H9 (cell line): Measurements from ENCODE around the gene ADAMTS2. TPM values are rescaled to one million over a fixed set of nuclear protein-coding genes. Genes with fewer than 3 reads are reported as not detected.

Source experiments
- DNase-seq: peaks from one replicate; pipeline ENCODE4 v3.0.0-alpha.2; 2017
- H2AFZ ChIP-seq: one replicate; pipeline ENCODE4 v1.6.1; 2013; ENCODE audit warnings: mild to moderate bottlenecking, low read length, control low read depth, moderate library complexity
- H2AK5ac ChIP-seq: 2 replicates; pipeline ENCODE4 v1.6.1; 2013; ENCODE audit warnings: low read length, control low read depth, mixed read lengths; ENCODE audit not compliant: insufficient read length
- H2BK120ac ChIP-seq: one replicate; pipeline ENCODE4 v1.6.1; 2013; ENCODE audit warnings: low read depth, mild to moderate bottlenecking, low read length, control low read depth, inconsistent platforms; ENCODE audit not compliant: poor library complexity, severe bottlenecking
- H2BK12ac ChIP-seq: 2 replicates; pipeline ENCODE4 v1.6.1; 2013; ENCODE audit warnings: low read length, control low read depth, mixed read lengths, low read depth; ENCODE audit not compliant: insufficient read length
- H2BK15ac ChIP-seq: 2 replicates; pipeline ENCODE4 v1.6.1; 2013; ENCODE audit warnings: low read depth, low read length, control low read depth
- H2BK20ac ChIP-seq: one replicate; pipeline ENCODE4 v1.6.1; 2013; ENCODE audit warnings: low read depth, mild to moderate bottlenecking, low read length, control low read depth, inconsistent platforms; ENCODE audit not compliant: poor library complexity, severe bottlenecking
- H2BK5ac ChIP-seq: 2 replicates; pipeline ENCODE4 v1.6.1; 2013; ENCODE audit warnings: low read length, control low read depth, mixed read lengths; ENCODE audit not compliant: insufficient read length
- H3K14ac ChIP-seq: 2 replicates; pipeline ENCODE4 v1.6.1; 2013; ENCODE audit warnings: low read length, control low read depth; ENCODE audit not compliant: insufficient read depth
- H3K18ac ChIP-seq: 2 replicates; pipeline ENCODE4 v1.6.1; 2013; ENCODE audit warnings: low read depth, mild to moderate bottlenecking, mixed read lengths, low read length, control low read depth; ENCODE audit not compliant: insufficient read length
- H3K23ac ChIP-seq: 2 replicates; pipeline ENCODE4 v1.6.1; 2013; ENCODE audit warnings: low read length, control low read depth, mixed read lengths, low read depth; ENCODE audit not compliant: insufficient read length
- H3K23me2 ChIP-seq: 2 replicates; pipeline ENCODE4 v1.6.1; 2013; ENCODE audit warnings: low read depth, mild to moderate bottlenecking, mixed read lengths, low read length, control low read depth; ENCODE audit not compliant: insufficient read length, poor library complexity, severe bottlenecking
- H3K27ac ChIP-seq: 2 replicates; pipeline ENCODE4 v1.5.1; 2013; ENCODE audit warnings: low read length, control low read depth, mixed read lengths, low read depth; ENCODE audit not compliant: insufficient read length
- H3K27me3 ChIP-seq: 2 replicates; pipeline ENCODE4 v1.6.1; 2013; ENCODE audit warnings: low read length, control low read depth, inconsistent platforms; ENCODE audit not compliant: insufficient read depth
- H3K4ac ChIP-seq: 2 replicates; pipeline ENCODE4 v1.6.1; 2013; ENCODE audit warnings: low read depth, mild to moderate bottlenecking, control low read depth, inconsistent platforms, low read length, moderate library complexity
- H3K4me1 ChIP-seq: 2 replicates; pipeline ENCODE4 v1.6.1; 2013; ENCODE audit warnings: low read length, control low read depth, inconsistent platforms; ENCODE audit not compliant: insufficient read depth
- H3K4me2 ChIP-seq: 2 replicates; pipeline ENCODE4 v1.6.1; 2013; ENCODE audit warnings: low read length, control low read depth, mixed read lengths; ENCODE audit not compliant: insufficient read length, insufficient read depth
- H3K56ac ChIP-seq: 2 replicates; pipeline ENCODE4 v1.6.1; 2013; ENCODE audit warnings: low read depth, mild to moderate bottlenecking, mixed read lengths, low read length, control low read depth; ENCODE audit not compliant: insufficient read length
- H3K79me1 ChIP-seq: 2 replicates; pipeline ENCODE4 v1.6.1; 2013; ENCODE audit warnings: low read depth, mild to moderate bottlenecking, moderate library complexity, low read length, control low read depth, inconsistent platforms; ENCODE audit not compliant: insufficient read depth, poor library complexity, severe bottlenecking
- H3K79me2 ChIP-seq: 2 replicates; pipeline ENCODE4 v1.6.1; 2013; ENCODE audit warnings: low read length, control low read depth, inconsistent platforms; ENCODE audit not compliant: insufficient read depth
- H3K9ac ChIP-seq: 2 replicates; pipeline ENCODE4 v1.6.1; 2013; ENCODE audit warnings: low read length, control low read depth, mixed read lengths; ENCODE audit not compliant: insufficient read length; ENCODE audit errors: extremely low read depth
- H3K9me3 ChIP-seq: one replicate; pipeline ENCODE4 v1.6.1; 2013; ENCODE audit warnings: low read depth, low read length, inconsistent platforms; ENCODE audit not compliant: control insufficient read depth
- H3T11ph ChIP-seq: one replicate; pipeline ENCODE4 v1.6.1; 2013; ENCODE audit warnings: mild to moderate bottlenecking, low read length, control low read depth, inconsistent platforms
- H4K20me1 ChIP-seq: one replicate; pipeline ENCODE4 v1.6.1; 2013; ENCODE audit not compliant: control insufficient read depth, insufficient read length, insufficient read depth
- H4K5ac ChIP-seq: 2 replicates; pipeline ENCODE4 v1.6.1; 2013; ENCODE audit warnings: low read depth, mild to moderate bottlenecking, mixed read lengths, low read length, control low read depth; ENCODE audit not compliant: insufficient read length
- H4K8ac ChIP-seq: replicated peaks from 2 replicates; pipeline ENCODE4 v1.6.1; 2013; ENCODE audit warnings: low read length, control low read depth, mixed read lengths, low read depth; ENCODE audit not compliant: insufficient read length
- H4K91ac ChIP-seq: 2 replicates; pipeline ENCODE4 v1.6.1; 2013; ENCODE audit warnings: low read depth, mild to moderate bottlenecking, moderate library complexity, mixed read lengths, low read length, control low read depth; ENCODE audit not compliant: insufficient read length
- H3K27ac Mint-ChIP-seq, 3 experiments: 2 replicates in 2 of 3; 3 replicates in 1 of 3; pipeline ENCODE4 v1.8.0; 2020 to 2021; ENCODE audit warnings: mixed read lengths in 3 of 3, mild to moderate bottlenecking in 1 of 3, moderate library complexity in 1 of 3
- H3K27me3 Mint-ChIP-seq: 2 replicates; pipeline ENCODE4 v1.8.0; 2021; ENCODE audit warnings: low read depth, mild to moderate bottlenecking, moderate library complexity, mixed read lengths
- H3K36me3 Mint-ChIP-seq, 3 experiments: 2 replicates in 2 of 3; 3 replicates in 1 of 3; pipeline ENCODE4 v1.8.0; 2020 to 2021; ENCODE audit warnings: low read depth in 3 of 3, mixed read lengths in 3 of 3; ENCODE audit not compliant: insufficient read depth in 1 of 3
- H3K4me1 Mint-ChIP-seq, 2 experiments: 2 replicates each; pipeline ENCODE4 v1.8.0; 2020; ENCODE audit warnings: mixed read lengths in 2 of 2
- H3K4me3 Mint-ChIP-seq, 2 experiments: 2 replicates in 1 of 2; 3 replicates in 1 of 2; pipeline ENCODE4 v1.8.0; 2020 to 2021; ENCODE audit warnings: mild to moderate bottlenecking in 2 of 2, mixed read lengths in 2 of 2, moderate library complexity in 1 of 2
- H3K9me3 Mint-ChIP-seq, 2 experiments: 2 replicates in 1 of 2; 3 replicates in 1 of 2; pipeline ENCODE4 v1.8.0; 2020; ENCODE audit warnings: mild to moderate bottlenecking in 2 of 2, mixed read lengths in 2 of 2, moderate library complexity in 1 of 2
- WGBS: extraction: QIAGEN DNeasy Blood & Tissue Kit; methylation state at CpG from one replicate; pipeline ENCODE4 v1.1.7; 2013; ENCODE audit warnings: missing lambda C conversion rate, low lambda C conversion rate, mixed read lengths; ENCODE audit not compliant: insufficient read length; ENCODE audit errors: extremely low coverage; 5-methylcytosine and 5-hydroxymethylcytosine counted together
- total RNA-seq: library from RNA; stranded (reverse); gene quantifications from 2 replicates; pipeline ENCODE4 v1.2.1, GENCODE V29; 2021
- TF ChIP-seq, protein P1 (sequence below): fragments of 200-600 bp; sonication (generic); conservative IDR thresholded peaks from 3 replicates; pipeline ENCODE4 v1.8.0; 2021; ENCODE audit warnings: antibody characterized with exemption, mild to moderate bottlenecking

Gene ADAMTS2
- total RNA-seq, 1 experiment from 2014 or later: 5.4 TPM

DNA sequence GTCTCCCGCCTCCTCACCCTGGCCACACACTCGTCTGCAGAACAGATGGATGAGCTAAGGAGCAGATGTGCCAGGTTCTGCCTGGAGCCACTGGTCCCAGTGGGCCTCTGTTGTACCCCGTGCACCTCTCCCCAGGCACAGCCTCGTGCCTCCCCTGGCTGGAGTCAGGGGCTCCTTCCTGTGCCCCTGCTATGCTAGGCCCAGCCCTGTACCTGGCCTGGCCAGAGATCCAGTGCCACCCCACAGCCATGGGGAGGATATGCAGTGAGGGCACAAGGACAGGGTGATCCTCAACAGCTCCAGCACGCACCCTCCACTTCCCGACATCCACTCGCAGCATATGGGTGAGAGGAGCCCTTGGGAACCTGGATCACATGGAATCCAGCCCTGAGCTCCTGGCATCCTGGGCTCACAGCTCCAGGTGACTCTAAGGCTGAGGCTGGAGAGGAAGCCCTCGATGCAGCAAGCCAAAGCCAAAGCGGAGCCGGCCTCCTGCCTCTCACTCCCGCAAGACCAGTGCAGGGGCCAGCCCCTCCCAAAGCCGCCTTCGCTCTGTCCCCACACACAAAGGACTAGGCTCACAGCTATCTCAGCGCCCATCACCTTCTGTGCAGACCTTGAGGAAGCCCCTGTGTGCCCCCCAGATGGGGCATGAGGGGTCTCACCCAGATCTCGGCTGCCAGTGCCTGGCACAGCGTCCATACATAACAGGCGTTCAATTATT lies 23.7 kb upstream of the ADAMTS2 start:
- Histone ChIP-seq H2AFZ (no peak overlapping the region), H3K56ac (no peak overlapping the region), H3K4me2 (no peak overlapping the region), H3K14ac (no peak overlapping the region; the same call in 1 of the 2 replicates), H3K23ac (no peak overlapping the region), H4K20me1 (no peaks in the 10 kb centered on the region), H3T11ph (no peak overlapping the region), H2BK20ac (no peak overlapping the region), H2BK5ac (no peak overlapping the region), H4K91ac (no peak overlapping the region), H4K8ac (no peak overlapping the region), H3K4me1 (no peaks in the 10 kb centered on the region), H3K9ac (no peak overlapping the region), H2BK15ac (0 out of 2 replicates have a peak overlapping the region, but pooled peaks have one; percentile 49), H3K79me1 (no peaks in the 10 kb centered on the region), H3K79me2 (no peaks in the 10 kb centered on the region), H2AK5ac (no peak overlapping the region), H3K23me2 (no peaks in the 10 kb centered on the region), H2BK120ac (no peak overlapping the region), H2BK12ac (no peak overlapping the region), H3K4ac (no peak overlapping the region), H3K18ac (no peak overlapping the region), H3K27ac (no peak overlapping the region), H3K9me3 (no peaks in the 10 kb centered on the region), H3K27me3 (no peaks in the 10 kb centered on the region), H4K5ac (no peak overlapping the region)
- no CpG with 5 or more reads among the region's 17 CpGs for WGBS
- Mint-ChIP-seq H3K27me3 (peaks cover 4% of the 10 kb centered on the region; the same call in 1 of the 2 replicates), H3K36me3 (no peaks in the 10 kb centered on the region; a peak in 1 of 7 replicates), H3K4me3 (no peak overlapping the region), H3K9me3 (peaks cover 2% of the 10 kb centered on the region in 2 experiments; a peak in 1 of 5 replicates), H3K4me1 (no peaks in the 10 kb centered on the region), H3K27ac (no peak overlapping the region)
- no peak for DNase-seq
- TF ChIP-seq, protein P1, sequence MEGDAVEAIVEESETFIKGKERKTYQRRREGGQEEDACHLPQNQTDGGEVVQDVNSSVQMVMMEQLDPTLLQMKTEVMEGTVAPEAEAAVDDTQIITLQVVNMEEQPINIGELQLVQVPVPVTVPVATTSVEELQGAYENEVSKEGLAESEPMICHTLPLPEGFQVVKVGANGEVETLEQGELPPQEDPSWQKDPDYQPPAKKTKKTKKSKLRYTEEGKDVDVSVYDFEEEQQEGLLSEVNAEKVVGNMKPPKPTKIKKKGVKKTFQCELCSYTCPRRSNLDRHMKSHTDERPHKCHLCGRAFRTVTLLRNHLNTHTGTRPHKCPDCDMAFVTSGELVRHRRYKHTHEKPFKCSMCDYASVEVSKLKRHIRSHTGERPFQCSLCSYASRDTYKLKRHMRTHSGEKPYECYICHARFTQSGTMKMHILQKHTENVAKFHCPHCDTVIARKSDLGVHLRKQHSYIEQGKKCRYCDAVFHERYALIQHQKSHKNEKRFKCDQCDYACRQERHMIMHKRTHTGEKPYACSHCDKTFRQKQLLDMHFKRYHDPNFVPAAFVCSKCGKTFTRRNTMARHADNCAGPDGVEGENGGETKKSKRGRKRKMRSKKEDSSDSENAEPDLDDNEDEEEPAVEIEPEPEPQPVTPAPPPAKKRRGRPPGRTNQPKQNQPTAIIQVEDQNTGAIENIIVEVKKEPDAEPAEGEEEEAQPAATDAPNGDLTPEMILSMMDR: no peak
